HL-60/S4 treated with phorbol 12-myristate 13-acetate at 8.2 ng/mL for 4 days and 3 days (cell line): ENCODE data around the gene THAP7.

ENCODE experiments used
- in situ Hi-C: fragments of 300-500 bp; cut with MboI; formaldehyde crosslinking; loops from 2 replicates; pipeline ENCODE4 v1.15.0; 2022; ENCODE audit warnings: low sequenced_read_pairs

The THAP7 gene

DNA sequence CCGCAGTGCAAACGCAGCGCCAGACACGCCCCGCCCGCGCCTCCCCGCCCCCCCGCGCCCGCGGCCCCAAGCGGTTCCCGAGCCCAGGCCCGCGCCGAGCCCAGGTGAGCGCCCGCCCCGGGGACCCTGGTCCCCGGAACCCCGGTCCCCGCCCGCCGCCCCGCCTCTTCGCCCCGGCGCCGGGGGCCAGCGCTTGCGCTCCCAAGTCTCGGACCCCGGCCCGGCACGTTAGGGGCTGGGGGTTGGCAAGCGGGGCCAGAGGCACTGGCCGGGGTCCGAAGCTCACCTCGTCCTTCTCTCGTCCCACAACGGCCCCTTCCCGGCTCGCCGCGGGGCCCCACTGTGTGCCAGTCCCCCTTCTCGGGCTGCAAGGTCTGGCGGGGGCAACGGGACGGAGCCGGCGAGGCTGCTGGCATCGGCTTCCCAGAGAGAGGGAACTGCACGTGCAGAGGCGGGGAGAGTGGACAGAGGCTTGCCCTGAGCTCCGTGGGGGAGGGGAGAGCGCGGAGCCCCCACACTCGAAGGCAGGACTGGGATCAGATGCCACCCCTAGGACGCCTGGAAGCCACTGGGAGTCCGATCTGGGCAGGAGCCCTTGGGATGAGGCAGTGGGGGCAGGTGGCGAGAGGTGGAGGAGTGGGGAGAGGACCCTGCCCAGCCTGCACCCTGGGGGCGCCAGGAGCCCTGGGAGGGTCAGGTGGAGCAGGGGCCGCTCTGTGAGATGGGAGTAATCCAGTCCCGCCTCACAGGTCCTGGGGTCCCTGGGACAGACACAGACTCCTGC lies 36.6 kb downstream of the THAP7 start:
- in situ Hi-C loops, result no loop called here

DNA sequence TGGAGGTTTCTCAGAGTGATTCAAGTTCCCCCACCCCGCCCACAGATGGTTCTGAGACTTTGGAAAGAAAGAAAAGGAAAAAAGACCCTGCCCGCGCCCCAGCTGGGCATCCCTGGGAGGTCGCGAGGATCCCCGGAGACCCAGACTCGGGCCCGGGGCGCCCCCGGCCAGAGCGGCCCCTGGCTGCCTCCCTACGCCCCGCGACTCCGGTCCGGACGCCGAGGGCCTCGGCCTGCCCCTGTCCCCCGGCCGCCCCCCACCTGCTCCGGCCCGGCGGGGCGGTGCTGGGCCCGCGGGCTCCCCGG lies 37.2 kb downstream of the THAP7 start:
- in situ Hi-C loops, result no loop called here

DNA sequence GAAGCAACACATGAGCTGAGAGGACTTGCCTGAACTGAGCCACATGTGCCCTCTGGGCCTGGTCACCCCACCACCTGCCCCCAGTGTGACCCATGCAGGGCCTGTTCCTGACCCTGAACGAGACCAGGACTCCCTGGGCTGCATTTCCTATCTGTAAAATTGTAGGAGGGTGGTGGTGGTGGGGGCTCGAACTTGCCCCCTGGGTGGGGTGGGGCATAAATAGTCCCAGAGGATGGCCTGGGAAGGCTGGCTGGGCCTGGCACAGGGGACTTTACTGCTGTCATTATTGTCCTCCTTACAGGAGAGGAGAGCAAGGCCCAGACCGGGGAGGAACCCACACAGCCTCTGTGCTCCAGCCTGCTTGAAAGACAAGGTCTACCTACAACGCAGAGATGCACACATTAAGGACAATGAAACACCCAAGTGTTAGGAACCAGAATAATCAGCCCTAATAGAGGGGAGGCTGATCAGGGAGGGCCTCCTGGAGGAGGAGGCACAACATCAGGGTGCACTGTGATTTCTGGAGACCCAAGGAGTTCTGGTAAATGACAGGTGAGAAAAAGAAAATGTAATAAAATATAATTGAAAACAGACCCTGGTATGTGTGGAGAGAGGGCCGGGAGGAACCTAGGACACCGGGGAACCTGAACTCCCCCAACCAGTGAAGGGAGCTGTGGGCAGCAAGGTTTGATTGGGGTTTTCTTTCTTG lies 37.7 kb downstream of the THAP7 start:
- in situ Hi-C loops, result no loop called here

DNA sequence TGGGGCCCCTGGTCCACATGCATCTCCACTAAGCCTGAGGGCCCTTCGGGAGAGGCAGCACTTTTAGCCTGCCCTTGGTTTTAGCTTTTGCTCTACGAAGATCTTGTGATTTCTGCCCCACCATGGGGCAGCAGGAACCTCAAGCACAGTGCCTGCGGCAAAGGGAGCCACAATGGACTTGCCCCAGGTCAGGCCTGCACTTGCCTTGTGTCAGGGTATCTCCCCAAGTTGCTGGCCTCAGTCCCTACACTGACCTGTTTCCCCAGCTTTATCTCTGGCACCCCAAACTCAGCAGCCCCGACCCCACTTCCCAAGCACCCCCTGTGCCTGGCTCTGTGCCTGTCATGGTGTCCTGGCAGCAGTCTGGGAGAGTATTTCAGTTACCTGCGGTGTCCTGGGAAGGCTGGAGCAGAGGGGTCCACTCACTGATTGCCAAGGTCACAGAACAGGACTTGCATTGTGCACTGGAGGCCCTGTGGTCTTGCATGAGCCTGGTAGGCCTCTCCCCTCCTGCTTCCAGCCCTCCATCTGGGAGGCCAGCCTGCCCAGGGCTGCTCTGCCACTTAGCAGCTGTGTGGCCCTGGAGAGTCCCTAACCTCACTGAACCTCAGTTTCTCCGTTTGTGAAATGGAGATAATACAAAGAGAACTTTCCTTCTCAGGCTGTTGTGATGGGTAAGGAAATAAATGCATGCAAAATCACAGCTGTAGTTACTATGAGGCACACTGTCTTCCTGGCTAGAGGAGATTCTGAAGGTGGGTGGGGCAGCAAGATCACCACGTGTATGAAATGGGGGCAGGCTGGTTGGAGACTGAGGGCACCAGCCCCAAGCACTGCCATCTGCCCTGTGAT lies 38.5 kb downstream of the THAP7 start:
- in situ Hi-C loops, result no loop called here

DNA sequence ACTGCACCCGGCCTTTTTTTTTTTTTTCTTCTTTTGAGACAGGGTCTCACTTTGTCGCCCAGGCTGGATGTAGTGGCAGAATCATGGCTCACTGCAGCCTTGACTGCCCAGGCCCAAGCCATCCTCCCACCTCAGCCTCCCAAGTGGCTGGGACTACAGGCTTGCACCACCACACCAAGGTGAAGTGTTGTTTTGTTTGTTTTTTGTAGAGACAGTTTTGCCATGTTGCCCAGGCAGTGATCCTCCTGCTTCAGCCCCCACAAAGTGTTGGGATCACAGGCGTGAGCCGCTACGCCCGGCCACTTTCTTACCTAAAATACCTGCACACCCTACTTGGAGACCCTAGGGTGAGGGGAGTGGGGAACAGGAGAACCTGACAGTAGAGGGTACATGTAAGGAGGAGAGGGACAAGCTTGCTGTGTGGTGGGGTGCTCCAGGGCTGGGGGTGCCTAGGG lies 39.4 kb downstream of the THAP7 start:
- in situ Hi-C loops, result no loop called here

DNA sequence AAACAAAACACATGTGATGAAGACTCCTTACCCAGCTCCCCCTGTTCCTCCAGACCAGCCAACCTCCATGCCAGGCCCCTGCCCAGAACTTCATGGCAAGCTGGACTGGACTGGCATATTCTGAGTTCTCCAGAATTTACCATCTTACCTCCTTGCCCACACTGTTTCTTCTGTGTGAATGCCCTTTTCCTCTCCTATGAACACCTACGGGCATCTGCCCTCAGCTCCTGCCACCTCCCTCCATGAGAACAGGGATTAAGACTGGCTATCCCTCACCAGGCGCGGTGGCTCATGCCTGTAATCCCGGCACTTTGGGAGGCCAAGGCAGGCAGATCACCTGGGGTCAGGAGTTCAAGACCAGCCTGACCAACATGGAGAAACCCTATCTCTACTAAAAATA lies 41.3 kb downstream of the THAP7 start:
- in situ Hi-C loops, result no loop called here

DNA sequence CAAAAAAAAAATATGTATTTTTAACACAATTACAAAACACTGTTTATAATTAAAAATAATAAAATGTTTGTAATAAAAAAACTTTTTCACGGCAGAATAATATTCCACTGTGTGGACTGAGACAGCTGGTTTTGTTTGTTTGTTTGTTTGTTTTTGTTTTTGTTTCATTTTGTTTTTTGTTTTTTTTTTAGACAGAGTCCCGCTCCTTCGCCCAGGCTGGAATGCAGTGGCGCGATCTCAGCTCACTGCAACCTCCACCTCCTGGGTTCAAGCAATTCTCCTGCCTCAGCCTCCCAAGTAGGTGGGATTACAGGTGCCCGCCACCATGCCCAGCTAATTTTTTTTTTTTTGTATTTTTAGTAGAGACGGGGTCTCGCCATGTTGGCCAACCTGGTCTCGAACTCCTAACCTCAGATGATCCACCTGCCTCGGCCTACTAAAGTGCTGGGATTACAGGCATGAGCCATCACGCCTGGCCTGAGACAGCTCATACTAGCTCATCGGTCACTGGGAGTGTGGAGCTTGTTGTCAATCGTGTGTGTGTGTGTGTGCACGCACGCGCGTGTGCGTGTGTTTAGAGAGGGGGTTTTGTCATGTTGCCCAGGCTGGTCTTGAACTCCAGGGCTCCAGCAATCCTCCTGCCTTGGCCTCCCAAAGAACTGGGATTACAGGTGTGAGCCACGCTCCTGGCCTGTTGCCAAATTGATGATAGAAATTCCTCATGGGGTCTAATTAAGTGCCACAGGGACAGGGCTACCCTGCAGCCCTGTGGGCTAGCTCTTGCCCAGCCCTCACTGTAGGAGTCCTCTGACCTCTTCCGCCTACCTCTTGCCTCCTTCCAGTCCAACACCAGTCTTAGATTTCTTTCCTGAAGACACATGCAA lies 42.1 kb downstream of the THAP7 start:
- in situ Hi-C loops, result no loop called here

DNA sequence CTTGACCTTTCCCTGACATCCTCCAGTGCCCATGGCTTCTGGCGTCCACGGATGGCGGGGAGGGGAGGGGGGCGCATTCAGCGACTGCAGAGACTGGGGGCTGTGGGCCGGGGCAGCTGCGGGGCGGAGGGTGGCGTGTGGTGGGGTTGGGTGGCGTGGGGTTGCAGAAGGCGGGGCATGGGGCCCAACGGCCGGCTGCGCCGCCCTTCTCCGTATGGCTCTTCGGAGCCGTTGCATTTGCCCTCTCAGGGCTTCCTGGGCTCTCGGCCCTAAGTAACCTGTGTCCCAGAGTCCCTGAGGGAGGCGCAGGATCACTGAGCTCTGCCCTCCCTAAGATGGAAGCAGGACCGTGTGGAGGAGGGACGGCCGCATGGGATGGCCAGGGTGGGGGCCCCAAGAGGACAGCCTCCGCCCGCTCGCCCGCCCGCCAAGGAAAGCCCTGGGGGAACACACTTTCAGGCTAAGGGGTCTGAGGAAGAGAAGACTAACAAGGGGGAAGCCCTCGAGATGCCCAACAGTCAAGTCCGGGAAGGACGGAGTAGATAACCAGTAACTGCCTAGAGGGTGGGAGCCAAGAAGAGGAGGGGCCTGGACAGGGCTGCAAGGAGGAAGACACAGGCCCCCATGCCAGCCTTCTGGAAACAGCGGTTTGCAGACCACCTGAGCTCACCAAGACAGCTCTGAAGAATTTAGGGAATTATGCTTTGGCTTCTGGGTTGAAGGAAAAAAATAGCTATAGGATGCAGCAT lies 44.1 kb downstream of the THAP7 start:
- in situ Hi-C loops, result no loop called here

DNA sequence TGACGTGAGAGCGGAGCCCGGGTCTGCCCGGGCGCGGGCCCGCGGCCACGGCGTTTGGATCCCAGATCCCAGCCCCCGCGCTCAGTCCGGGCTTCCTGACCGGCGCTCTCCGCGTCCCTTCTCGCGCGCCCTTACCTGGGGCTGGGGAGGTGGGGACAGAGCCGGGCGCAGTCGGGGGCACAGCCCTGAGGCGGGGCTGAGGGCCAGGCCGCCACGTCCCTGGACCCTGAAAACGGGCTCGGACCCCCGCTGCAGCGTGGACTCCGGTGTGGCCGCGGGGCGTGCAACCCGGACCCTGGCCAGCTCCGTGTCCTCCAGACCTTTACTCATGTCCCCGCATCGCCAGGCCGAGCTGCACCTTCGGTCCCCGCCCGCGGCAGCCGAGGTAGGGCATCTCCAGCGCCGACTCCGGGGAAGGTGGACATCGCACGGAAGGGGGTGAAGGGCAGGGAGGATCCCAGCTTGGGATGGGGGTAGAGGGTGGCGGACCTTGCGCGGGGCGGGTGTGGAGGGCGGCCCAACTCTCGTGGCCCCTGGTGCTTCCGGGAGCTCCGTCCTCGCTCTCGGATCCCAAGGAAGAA lies 44.7 kb downstream of the THAP7 start:
- in situ Hi-C loops, result no loop called here

DNA sequence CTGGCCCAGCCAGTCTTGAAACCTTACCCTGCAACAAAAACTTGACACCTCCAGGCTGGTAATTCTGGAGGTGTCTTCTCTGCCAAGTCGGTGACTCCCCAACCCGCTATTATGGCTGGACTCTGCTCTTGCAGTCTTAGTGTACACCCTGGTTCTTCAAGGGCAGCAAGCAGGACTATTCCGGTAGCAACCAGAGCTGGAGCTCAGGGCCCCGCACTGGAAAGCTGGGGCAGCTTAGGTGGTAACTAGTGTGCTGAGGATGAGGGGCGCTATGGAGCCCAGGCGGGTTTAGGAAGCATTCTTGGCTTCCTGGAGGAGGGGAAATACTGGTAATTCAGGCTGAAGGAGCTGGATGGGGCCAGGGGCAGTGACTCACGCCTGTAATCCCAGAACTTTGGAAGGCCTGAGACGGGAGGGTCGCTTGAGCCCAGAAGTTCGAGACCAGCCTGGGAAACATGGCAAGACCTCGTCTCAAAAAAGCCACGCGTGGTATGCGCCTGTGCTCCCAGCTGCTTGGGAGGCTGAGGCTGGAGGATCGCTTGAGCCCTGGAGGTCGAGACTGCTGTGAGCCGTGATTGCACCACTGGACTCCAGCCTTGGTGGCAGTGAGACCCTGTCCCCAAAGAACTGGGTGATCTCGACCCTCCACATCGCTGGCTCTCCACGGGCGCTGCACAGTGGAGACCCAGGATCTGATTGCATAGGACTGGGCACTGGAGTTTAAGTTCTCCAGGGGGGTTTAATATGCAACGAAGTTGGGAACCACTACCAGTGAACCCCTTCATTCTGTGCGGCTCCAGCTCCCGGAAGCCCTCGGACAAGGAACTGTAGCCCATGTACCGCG lies 45.4 kb downstream of the THAP7 start:
- in situ Hi-C loops, result no loop called here

DNA sequence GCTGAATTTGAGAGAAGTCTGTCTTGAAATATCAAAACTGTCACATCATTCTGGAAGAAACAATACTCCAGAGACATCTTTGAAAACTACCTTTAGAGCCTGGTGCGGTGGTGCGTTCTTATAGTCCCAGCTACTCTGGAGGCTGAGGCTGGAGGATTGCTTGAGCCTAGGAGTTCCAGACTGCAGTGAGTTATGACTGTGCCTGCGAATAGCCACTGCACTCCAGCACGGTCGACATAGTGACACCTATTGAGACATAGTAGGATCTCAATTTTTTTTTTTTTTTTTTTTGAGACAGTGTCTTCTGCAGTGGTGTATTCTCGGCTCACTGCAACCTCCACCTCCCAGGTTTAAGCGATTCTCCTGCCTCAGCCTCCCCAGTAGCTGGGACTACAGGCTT lies 46.4 kb downstream of the THAP7 start:
- in situ Hi-C loops, result no loop called here

DNA sequence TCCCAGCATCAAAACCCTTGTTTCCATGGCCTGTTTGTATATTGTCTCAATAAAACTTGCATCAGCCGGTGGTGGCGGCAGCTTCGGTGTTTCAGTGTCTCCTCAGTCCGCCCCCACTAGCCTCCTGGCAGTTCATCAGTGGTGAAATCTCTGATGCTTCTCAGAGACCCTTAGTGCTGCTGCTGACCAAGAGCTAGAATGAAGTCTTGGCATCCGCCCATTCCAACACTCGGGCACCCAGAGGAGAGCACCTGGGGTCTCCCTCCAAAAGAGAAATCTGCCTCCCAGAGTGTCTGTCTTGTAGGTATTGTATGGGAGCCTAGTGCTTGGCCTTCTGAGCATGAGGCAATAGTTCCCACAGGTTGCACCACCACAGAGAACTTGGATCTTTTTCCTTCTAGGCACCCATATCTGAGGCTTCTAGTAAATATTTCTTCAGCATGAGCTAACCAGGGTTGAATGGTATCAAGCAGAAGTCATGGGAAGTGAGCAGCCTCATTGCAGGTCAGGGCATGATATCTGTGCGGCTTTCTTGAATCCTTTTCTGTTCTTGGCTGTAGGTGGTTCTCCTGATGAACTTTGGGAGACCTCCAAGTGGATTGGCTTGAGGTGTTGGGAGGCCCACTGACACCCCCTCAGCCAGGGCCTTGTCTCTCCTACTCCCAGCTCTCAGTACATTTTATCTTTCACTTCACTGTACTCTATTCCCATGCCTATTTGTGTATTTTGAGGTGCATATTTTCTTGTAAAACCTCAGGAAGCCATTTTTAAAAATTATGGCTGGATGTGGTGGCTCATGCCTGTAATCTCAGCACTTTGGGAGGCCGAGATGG lies 48.0 kb downstream of the THAP7 start:
- in situ Hi-C loops, result no loop called here

DNA sequence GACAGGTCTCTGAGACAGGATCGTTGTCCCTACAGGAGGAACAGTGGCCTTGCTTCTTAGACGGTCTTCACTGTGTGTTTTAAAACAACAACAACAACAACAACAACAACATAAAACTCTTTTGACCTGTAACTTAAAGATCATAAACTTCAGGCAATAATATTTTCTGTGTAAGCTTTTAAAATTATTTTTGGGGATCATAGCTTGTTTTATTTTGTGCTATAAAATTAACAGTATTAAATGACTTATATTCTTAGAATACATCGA lies 48.6 kb downstream of the THAP7 start:
- in situ Hi-C loops, result no loop called here

DNA sequence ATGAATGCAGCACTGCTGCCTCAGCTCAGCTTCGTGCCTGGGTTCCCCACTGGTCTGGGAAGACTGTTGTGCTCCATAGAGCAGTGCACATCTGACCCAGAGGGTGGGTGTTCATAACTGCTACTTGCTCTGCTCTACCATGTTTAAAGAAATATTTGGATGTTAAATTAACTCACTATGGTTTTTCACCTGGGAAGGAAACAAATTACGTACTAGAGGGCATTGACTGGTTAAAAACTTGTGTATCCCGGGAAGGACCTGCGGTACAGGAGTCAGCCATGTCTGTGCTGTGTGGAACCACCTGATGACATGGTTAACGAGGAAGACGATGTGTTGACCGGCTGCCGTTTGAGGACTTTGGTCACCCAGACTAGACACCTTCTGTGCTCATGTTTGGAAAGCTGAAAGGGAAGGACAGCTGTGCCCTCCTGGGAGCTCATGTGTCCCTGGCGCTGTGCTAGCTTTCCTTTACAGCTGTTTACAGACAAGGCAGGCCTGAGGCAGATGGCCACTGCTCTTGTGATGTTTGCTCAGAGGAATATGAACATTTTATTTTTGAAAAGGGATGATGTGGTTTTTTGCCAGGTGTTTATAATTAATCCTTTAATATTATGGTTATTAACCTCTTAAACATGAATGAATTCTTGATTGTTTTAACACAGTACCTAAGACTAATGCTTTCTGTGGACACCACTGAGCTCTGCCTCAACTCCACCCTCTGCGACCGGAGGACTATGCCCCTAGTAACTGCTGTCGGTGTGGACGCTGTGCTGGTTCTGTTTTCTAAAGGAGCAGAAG lies 49.2 kb downstream of the THAP7 start:
- in situ Hi-C loops, result no loop called here

DNA sequence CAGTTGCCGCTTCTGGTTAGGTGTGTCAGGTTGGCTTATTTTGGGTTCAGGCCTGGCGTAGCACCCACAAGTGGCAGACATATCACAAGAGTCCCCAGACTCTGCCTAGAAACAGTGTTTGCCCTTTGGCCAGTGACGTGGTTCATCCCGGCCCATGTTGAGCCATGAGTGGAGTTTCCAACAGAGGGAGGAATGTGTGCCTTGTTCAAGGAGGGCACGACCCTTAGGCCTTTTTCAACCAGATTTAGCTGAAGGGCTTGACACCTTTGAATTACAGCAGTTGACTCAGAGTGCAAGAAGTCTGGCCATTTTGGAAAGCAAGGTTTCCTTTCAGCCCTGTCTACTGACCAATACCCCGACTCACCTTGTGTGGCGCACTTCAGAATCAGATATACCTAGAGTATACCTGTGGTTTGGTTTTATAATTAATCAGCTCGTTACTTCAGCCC lies 50.0 kb downstream of the THAP7 start:
- in situ Hi-C loops, result no loop called here

DNA sequence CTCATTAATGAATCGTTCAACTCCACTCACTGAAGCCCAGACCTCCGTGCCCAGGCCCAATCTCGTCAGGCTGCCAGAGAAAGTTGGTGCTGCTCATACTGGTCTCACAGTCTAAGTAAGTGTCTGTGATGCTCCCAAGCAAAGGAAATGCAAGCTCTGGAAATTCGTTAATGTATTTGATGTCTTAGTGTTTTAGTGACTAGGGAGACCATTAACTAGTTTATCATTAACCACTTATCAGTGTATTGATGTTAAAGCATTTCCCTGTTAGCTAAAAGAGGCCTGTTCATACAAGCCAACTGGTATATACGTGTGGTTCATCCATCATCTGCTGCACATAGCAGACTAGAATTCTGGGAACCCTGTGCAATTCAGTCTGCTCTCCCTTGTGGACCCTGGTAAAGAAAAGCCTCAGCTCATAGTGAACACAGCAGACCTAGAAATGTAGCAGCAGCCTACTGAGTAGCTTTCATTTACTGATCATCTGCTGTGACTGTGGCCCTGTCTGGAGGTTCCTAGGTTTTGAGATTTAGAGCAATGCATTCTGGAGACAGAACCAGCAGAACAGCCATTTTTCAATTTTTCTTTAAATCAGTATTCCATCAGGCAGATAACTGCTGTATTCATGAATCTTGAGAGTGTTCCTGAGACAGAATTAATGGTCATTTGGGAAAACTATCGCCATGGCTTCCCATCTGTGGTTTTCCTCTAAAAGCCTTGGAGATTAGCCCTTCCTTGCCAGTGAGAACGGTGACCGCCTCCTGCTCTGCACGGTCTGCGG lies 50.6 kb downstream of the THAP7 start:
- in situ Hi-C loops, result no loop called here
